OCI-M2 (cell line): ENCODE results near the gene CYP2C19.
"Not testable (repeated sequence)": the region's sequence is repeated elsewhere in the genome, so short reads cannot be mapped to it uniquely, and the experiment has no call there.

Source experiments
- DNase-seq: peaks from one replicate; lab custom pipeline; 2025; ENCODE audit not compliant: unreplicated experiment; lab: John Stamatoyannopoulos, UW

Gene CYP2C19

DNA sequence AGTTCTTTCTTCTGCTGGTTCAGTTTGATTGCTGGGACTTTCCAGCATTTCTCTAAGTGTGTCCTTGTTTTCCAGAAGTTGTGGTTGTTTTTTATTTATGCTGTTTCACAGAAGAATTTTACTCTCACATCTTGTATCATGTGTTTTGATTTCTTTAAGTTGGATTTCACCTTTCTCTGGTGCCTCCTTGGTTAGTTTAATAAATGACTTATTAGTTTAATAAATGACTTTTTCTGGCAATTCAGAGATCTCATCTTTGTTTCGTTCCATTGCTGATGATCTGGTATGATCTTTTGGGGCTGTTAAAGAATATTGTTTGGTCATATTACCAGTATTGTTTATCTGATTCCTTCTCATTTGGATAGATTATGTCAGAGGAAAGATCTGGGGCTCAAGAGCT is 116.2 kb downstream of the CYP2C19 start:
- DNase-seq = no peak

- DNase-seq = no peak
These were observed 116.7 kb downstream of the CYP2C19 start for GRCh38 chr10:94879214-94879613.

- no peak for DNase-seq
These were observed 126.6 kb downstream of the CYP2C19 start for GRCh38 chr10:94889123-94889522.

- DNase-seq = no peak
These were observed 128.0 kb downstream of the CYP2C19 start for GRCh38 chr10:94890264-94891022.

DNA sequence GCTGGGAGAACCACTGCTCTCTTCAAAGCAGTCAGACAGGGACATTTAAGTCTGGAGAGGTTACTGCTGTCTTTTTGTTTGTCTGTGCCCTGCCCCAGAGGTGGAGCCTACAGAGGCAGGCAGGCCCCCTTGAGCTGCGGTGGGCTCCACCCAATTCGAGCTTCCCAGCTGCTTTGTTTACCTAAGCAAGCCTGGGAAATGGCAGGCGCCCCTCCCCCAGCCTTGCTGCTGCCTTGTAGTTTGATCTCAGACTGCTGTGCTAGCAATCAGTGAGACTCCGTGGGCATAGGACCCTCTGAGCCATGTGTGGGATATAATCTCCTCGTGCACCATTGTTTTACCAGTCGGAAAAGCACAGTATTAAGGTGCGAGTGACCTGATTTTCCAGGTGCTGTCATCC is 135.9 kb downstream of the CYP2C19 start:
- DNase-seq = not testable (repeated sequence)

- no peak for DNase-seq
These were observed 139.6 kb downstream of the CYP2C19 start for GRCh38 chr10:94902080-94902479.

GRCh38 chr10:94902570-94902969 is 140.1 kb downstream of the CYP2C19 start:
- DNase-seq = no peak
